Astrocyte (in vitro differentiated cells and primary cell): ENCODE data around the gene COA8. TPM values are rescaled to one million over a fixed set of nuclear protein-coding genes. Genes with fewer than 3 reads are reported as not detected.

Experiments
- DNase-seq: peaks from one replicate; pipeline ENCODE4 v3.0.0-alpha.2; 2010; ENCODE audit warnings: low read depth
- FAIRE-seq: peaks from 2 replicates; lab custom pipeline; 2011; peaks lifted over from hg19 to GRCh38; lab: Jason Lieb, UNC
- H2AFZ ChIP-seq: 2 replicates; pipeline ENCODE4 v1.6.0; 2012; ENCODE audit warnings: low read depth, low read length, inconsistent platforms
- H3K27ac ChIP-seq: 2 replicates; pipeline ENCODE4 v1.5.1; 2011; ENCODE audit warnings: low read depth, low read length, inconsistent platforms
- H3K27me3 ChIP-seq: 2 replicates; pipeline ENCODE4 v1.6.0; 2011; ENCODE audit warnings: low read length, inconsistent platforms; ENCODE audit not compliant: insufficient read depth
- H3K36me3 ChIP-seq: 2 replicates; pipeline ENCODE4 v1.5.1; 2011; ENCODE audit warnings: low read length, inconsistent platforms; ENCODE audit not compliant: insufficient read depth
- H3K4me1 ChIP-seq: 2 replicates; pipeline ENCODE4 v1.5.1; 2011; ENCODE audit warnings: low read length, inconsistent platforms; ENCODE audit not compliant: insufficient read depth
- H3K4me2 ChIP-seq: 2 replicates; pipeline ENCODE4 v1.6.0; 2012; ENCODE audit warnings: low read length, inconsistent platforms
- H3K4me3 ChIP-seq: 2 replicates; pipeline ENCODE4 v1.5.1; 2011; ENCODE audit warnings: low read depth, mild to moderate bottlenecking, low read length, inconsistent platforms; ENCODE audit not compliant: insufficient read depth
- H3K79me2 ChIP-seq: 2 replicates; pipeline ENCODE4 v1.6.0; 2012; ENCODE audit warnings: mild to moderate bottlenecking, low read length, inconsistent platforms; ENCODE audit not compliant: insufficient read depth
- H3K9ac ChIP-seq: 2 replicates; pipeline ENCODE4 v1.6.0; 2012; ENCODE audit warnings: mild to moderate bottlenecking, low read length, inconsistent platforms
- H3K9me3 ChIP-seq: 2 replicates; pipeline ENCODE4 v1.5.1; 2012; ENCODE audit warnings: low read depth, mild to moderate bottlenecking, low read length, inconsistent platforms; ENCODE audit not compliant: insufficient read depth
- H4K20me1 ChIP-seq: 2 replicates; pipeline ENCODE4 v1.6.0; 2012; ENCODE audit warnings: low read length, inconsistent platforms; ENCODE audit not compliant: insufficient read depth
- H3K27ac Mint-ChIP-seq: one replicate; pipeline ENCODE4 v1.8.0; 2021; ENCODE audit warnings: mild to moderate bottlenecking, mixed read lengths; ENCODE audit not compliant: unreplicated experiment
- H3K27me3 Mint-ChIP-seq: one replicate; pipeline ENCODE4 v1.8.0; 2021; ENCODE audit warnings: low read depth, mixed read lengths; ENCODE audit not compliant: unreplicated experiment
- H3K36me3 Mint-ChIP-seq: one replicate; pipeline ENCODE4 v1.8.0; 2021; ENCODE audit warnings: low read depth, mixed read lengths; ENCODE audit not compliant: unreplicated experiment
- H3K4me1 Mint-ChIP-seq: one replicate; pipeline ENCODE4 v1.8.0; 2021; ENCODE audit warnings: low read depth, mixed read lengths; ENCODE audit not compliant: unreplicated experiment
- H3K4me3 Mint-ChIP-seq: one replicate; pipeline ENCODE4 v1.8.0; 2021; ENCODE audit warnings: mild to moderate bottlenecking, moderate library complexity, mixed read lengths; ENCODE audit not compliant: unreplicated experiment
- H3K9me3 Mint-ChIP-seq: one replicate; pipeline ENCODE4 v1.8.0; 2021; ENCODE audit warnings: mild to moderate bottlenecking, mixed read lengths; ENCODE audit not compliant: unreplicated experiment
- CTCF ChIP-seq: IDR thresholded peaks from 2 replicates; pipeline ENCODE4 v1.5.1; 2011; ENCODE audit warnings: low read depth, mild to moderate bottlenecking, inconsistent platforms, low read length, moderate library complexity; ENCODE audit not compliant: insufficient read depth
- EZH2 ChIP-seq: IDR thresholded peaks from 2 replicates; pipeline ENCODE4 v1.6.1; 2012; ENCODE audit warnings: mild to moderate bottlenecking, low read length, inconsistent platforms; ENCODE audit not compliant: insufficient read depth
- total RNA-seq: library from RNA; stranded (reverse); gene quantifications from 2 replicates; pipeline ENCODE4 v1.2.1, GENCODE V29; 2021

COA8 gene
- total RNA-seq, 1 donor from 2014 or later, result 56.2 TPM

GRCh38 chr14:103533999-103534575, 28.7 kb upstream of the COA8 start:
- Histone ChIP-seq H3K9ac (no peak overlapping the region), H2AFZ (no peak overlapping the region), H3K27ac (no peak overlapping the region), H3K4me2 (no peak overlapping the region), H3K79me2 (peaks cover 37% of the 10 kb centered on the region), H4K20me1 (peaks cover 47% of the 10 kb centered on the region), H3K4me1 (peaks cover 8% of the 10 kb centered on the region), H3K36me3 (no peaks in the 10 kb centered on the region), H3K9me3 (no peaks in the 10 kb centered on the region), H3K4me3 (no peak overlapping the region), H3K27me3 (no peaks in the 10 kb centered on the region)
- H3K4me3 Mint-ChIP-seq, result no peak overlapping the region
- no peaks in the 10 kb centered on the region for H3K27me3 Mint-ChIP-seq
- no peaks in the 10 kb centered on the region for H3K9me3 Mint-ChIP-seq
- H3K4me1 Mint-ChIP-seq, result peaks cover 9% of the 10 kb centered on the region
- TF ChIP-seq CTCF (no peak), EZH2 (no peak)
- FAIRE-seq (no peak), DNase-seq (no peak)
- peaks cover 6% of the 10 kb centered on the region for H3K36me3 Mint-ChIP-seq
- no peak overlapping the region for H3K27ac Mint-ChIP-seq

GRCh38 chr14:103534576-103535061, 28.1 kb upstream of the COA8 start:
- DNase-seq (no peak), FAIRE-seq (no peak)
- Histone ChIP-seq H3K4me2 (no peak overlapping the region), H2AFZ (no peak overlapping the region), H3K27ac (no peak overlapping the region), H4K20me1 (peaks cover 46% of the 10 kb centered on the region), H3K27me3 (no peaks in the 10 kb centered on the region), H3K4me1 (peaks cover 8% of the 10 kb centered on the region), H3K4me3 (no peak overlapping the region), H3K9me3 (no peaks in the 10 kb centered on the region), H3K36me3 (no peaks in the 10 kb centered on the region), H3K9ac (no peak overlapping the region), H3K79me2 (peaks cover 31% of the 10 kb centered on the region)
- no peaks in the 10 kb centered on the region for H3K27me3 Mint-ChIP-seq
- peaks cover 9% of the 10 kb centered on the region for H3K4me1 Mint-ChIP-seq
- no peak for TF ChIP-seq CTCF
- no peak for TF ChIP-seq EZH2
- no peaks in the 10 kb centered on the region for H3K9me3 Mint-ChIP-seq
- no peak overlapping the region for H3K4me3 Mint-ChIP-seq
- no peak overlapping the region for H3K27ac Mint-ChIP-seq
- peaks cover 6% of the 10 kb centered on the region for H3K36me3 Mint-ChIP-seq
